OCI-M1 (cell line): ENCODE measurements around the gene SIN3B.
"Not testable (repeated sequence)": the region's sequence is repeated elsewhere in the genome, so short reads cannot be mapped to it uniquely, and the experiment has no call there.

Source experiments
- DNase-seq: peaks from one replicate; lab custom pipeline; 2025; lab: John Stamatoyannopoulos, UW

SIN3B gene, protein sequence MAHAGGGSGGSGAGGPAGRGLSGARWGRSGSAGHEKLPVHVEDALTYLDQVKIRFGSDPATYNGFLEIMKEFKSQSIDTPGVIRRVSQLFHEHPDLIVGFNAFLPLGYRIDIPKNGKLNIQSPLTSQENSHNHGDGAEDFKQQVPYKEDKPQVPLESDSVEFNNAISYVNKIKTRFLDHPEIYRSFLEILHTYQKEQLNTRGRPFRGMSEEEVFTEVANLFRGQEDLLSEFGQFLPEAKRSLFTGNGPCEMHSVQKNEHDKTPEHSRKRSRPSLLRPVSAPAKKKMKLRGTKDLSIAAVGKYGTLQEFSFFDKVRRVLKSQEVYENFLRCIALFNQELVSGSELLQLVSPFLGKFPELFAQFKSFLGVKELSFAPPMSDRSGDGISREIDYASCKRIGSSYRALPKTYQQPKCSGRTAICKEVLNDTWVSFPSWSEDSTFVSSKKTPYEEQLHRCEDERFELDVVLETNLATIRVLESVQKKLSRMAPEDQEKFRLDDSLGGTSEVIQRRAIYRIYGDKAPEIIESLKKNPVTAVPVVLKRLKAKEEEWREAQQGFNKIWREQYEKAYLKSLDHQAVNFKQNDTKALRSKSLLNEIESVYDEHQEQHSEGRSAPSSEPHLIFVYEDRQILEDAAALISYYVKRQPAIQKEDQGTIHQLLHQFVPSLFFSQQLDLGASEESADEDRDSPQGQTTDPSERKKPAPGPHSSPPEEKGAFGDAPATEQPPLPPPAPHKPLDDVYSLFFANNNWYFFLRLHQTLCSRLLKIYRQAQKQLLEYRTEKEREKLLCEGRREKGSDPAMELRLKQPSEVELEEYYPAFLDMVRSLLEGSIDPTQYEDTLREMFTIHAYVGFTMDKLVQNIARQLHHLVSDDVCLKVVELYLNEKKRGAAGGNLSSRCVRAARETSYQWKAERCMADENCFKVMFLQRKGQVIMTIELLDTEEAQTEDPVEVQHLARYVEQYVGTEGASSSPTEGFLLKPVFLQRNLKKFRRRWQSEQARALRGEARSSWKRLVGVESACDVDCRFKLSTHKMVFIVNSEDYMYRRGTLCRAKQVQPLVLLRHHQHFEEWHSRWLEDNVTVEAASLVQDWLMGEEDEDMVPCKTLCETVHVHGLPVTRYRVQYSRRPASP

GRCh38 chr19:16829010-16829821, at the start of gene SIN3B:
Gene SIN3B (plus strand): TSS chr19:16829398. CDS start chr19:16829421, 23 bp downstream.
- peak; percentile 97 for DNase-seq

- DNase-seq = no peak
Observed at GRCh38 chr19:16779539-16780163, 49.5 kb upstream of the SIN3B start.

DNA sequence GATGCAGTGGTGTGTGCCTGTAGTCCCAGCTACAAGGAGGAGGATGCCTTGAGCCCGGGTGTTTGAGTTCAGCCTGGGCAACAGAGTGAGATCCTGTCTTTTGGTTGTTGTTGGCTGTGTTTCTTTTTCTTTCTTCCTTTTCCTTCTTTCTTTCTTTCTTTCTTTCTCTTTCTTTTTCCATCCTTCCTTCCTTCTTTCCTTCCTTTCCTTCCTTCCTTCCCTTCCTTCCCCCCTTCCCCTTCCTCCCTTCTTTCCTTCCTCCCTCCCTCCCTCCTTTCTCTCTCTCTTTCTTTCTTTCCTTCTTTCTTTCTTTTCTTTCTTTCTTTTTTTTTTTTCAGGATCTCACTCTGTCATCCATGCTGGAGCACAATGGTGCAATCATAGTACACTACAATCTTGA, 46.5 kb upstream of the SIN3B start:
- no peak for DNase-seq

GRCh38 chr19:16788479-16788878, 40.7 kb upstream of the SIN3B start:
- no peak for DNase-seq

DNA sequence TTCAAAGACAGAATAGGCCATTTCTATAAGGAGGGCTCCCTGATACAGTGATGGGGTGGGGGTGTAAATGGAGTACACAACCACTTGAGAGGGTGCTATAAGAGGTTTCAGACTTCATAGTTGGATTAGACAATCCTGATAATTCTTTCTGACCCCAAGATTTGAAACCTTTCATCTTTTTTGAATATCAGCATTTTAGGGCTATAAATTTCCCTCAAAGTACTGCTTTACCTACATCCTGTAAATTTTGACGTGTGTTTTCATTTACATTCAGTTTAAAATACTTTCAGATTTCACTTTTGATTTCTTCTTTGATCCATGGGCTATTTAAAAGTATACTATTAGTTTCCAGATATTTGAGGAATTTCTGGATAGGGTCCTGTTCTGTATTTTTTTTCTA, 40.0 kb upstream of the SIN3B start:
- no peak for DNase-seq

- no peak for DNase-seq
Observed at GRCh38 chr19:16790051-16790450, 39.1 kb upstream of the SIN3B start.

DNA sequence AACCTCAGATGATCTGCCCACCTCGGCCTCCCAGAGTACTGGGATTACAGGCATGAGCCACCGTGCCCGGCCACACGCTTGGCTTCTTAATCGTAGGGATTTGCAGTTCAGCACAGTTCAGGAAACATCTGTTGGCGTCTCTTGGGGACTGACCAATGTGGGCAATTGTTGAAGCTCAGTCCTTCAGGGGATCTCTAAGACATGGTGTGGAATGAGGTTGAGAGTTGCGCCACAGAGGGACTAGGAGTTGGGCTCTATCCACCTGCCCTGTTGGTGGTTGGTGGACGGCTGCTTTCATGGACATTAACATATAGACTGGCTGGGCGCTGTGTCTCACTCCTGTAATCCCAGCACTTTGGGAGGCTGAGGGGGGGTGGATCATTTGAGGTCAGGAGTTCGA, 37.3 kb upstream of the SIN3B start:
- no peak for DNase-seq

- DNase-seq = no peak
Observed at GRCh38 chr19:16794456-16795441, 34.4 kb upstream of the SIN3B start.

DNA sequence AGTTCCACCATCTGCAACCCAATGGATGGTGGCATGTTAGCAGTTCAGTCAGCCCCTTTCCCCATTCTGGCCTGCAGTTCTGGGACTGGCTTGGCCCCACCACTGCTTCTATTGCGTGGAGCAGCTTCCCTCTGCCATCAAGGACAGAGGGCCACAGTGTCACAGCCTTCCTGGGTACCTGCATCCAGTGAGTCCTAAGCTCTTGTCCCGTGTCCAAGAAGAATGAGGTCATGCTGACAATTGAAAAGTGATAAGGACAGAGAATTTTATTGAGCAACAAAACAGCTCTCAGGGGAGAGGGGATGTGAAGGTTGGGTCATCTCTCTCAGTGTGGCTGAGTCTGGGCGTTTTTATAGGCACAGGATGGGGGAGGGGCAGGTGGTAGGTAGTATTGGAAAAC, 33.5 kb upstream of the SIN3B start:
- peak; percentile 20 for DNase-seq

DNA sequence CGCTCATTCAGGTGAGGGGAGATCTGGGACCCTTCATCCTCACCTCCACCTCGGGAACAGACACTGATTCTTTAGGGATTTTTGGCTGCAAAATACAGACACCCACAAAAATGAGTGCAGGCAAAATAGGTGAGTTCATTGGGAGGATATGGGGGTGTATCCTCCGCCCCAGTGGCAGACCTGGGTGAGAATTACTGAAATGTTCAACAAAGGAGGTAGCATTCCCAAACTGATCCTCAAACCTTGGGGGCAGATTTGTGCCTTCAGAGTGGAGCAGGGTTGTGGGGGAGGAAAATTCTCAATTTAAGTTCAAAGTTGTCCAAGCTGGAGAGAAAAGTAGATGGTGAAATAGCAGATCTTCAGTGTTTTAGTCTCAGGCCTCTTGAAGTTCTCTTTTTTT, 31.3 kb upstream of the SIN3B start:
- no peak for DNase-seq

GRCh38 chr19:16798326-16798725, 30.9 kb upstream of the SIN3B start:
- DNase-seq = not testable (repeated sequence)

GRCh38 chr19:16799740-16800139, 29.5 kb upstream of the SIN3B start:
- no peak for DNase-seq

DNA sequence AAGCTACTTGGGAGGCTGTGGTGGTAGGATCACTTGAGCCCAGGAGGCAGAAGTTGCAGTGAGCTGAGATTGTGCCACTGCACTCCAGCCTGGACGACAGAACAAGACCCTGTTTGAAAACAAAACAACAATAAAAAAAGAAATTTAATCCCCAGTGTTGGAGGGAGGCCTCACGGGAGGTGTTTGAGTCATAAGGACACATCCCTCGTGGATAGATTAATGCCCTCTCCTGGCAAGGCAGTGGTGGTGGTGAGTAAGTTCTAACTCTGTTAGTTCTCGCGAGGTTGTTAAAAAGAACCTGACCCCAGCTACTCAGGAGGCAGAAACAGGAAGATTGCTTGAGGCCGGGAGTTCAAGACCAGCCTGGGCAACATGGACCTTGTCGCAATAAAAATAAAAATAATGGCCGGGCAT, 27.6 kb upstream of the SIN3B start:
- DNase-seq = no peak

DNA sequence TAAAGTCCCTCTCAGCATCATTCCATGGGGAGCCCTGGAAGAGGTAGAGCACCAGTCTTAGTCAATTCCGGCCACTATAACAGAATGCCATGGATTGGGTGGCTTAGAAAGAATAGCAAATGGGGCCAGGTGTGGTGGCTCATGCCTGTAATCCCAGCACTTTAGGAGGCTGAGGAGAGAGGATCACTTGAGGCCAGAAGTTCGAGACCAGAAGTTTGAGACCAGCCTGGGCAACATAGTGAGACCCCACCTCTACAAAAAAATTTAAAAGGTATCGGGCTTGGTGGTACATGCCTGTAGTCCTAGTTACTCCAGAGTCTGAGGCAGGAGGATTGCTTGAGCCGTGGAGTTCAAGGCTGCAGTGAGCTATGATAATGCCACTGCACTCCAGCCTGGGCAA, 25.0 kb upstream of the SIN3B start:
- no peak for DNase-seq

DNA sequence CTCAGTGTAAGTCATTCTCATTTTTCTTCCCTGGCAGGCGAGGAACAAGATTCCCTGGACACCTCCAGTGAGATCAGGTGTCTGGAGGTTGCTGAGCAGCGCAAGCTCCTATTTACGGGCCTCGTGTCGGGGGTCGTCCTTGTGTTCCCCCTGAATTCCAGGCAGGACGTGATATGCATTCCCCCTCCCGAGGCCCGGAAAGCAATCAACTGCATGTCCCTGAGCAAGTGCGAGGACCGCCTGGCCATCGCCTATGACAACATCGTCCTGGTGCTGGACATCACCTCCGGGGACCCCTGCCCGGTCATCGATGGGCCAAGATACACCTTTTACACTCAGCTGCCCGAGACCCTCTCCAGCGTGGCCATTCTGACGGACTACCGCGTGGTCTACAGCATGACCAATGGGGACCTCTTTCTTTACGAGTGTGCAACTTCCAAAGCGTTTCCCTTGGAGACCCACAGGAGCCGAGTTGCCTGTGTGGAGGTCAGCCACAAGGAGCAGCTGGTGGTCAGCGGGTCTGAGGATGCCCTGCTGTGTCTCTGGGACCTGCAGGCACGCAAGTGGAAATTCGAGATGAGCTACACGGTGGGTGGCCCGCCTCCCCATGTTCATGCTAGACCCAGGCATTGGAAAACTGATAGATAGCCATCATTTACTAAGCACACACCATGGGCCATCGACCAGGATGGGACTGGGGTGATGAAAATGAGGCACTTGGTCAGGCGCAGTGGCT, 21.5 kb upstream of the SIN3B start:
- DNase-seq = no peak

GRCh38 chr19:16814526-16815100, 14.6 kb upstream of the SIN3B start:
- peak; percentile 52 for DNase-seq

- no peak for DNase-seq
Observed at GRCh38 chr19:16820056-16820455, 9.1 kb upstream of the SIN3B start.

GRCh38 chr19:16821081-16821480, 8.1 kb upstream of the SIN3B start:
- no peak for DNase-seq

GRCh38 chr19:16822648-16823047, 6.5 kb upstream of the SIN3B start:
- DNase-seq = no peak
